ENCODE measurements around the gene DEAF1. TPM values are rescaled to one million over a fixed set of nuclear protein-coding genes. Genes with fewer than 3 reads are reported as not detected.
A peak's percentile ranks its signal among the peaks of the same experiment; 100 is the strongest.

The DEAF1 gene
- total RNA-seq, 6 experiments from 2014 or later: 11.3 to 17.9 (median 14.0) TPM

- Histone ChIP-seq H3K36me3 (peaks cover 0 to 3% (median 0%) of the 10 kb centered on the region in 4 donors), H3K9me3 (no peaks in the 10 kb centered on the region), H3K4me1 (peaks cover 0 to 28% (median 0%) of the 10 kb centered on the region in 4 donors), H3K4me3 (no peak overlapping the region), H3K27ac (peak overlapping the region in 1 of 3 donors; percentile 29), H3K27me3 (no peaks in the 10 kb centered on the region)
- 79% methylated on average over 8 of the region's 15 CpGs for WGBS (ENCODE audit: insufficient coverage, low coverage, low lambda C conversion rate, missing lambda C conversion rate)
- intact Hi-C loops (cut with DNase I): loop anchor here (10.0 kb wide), 1 partner anchor 60 kb away; no protein-coding TSS in a partner anchor
- DNase-seq: no peak
- TF ChIP-seq CTCF (IDR thresholded peaks at IDR 0.05) (no peak), POLR2A (IDR thresholded peaks at IDR 0.05) (no peak)
- ATAC-seq: no peak
These were observed 29.8 kb downstream of the DEAF1 start for GRCh38 chr11:665062-665703.

- peak; percentile 73 to 86 (median 81) for DNase-seq
- Histone ChIP-seq H3K27me3 (no peaks in the 10 kb centered on the region), H3K36me3 (peaks cover 0 to 3% (median 0%) of the 10 kb centered on the region in 4 donors), H3K4me1 (peaks cover 0 to 32% (median 9%) of the 10 kb centered on the region in 4 donors), H3K27ac (no peak overlapping the region), H3K9me3 (no peaks in the 10 kb centered on the region), H3K4me3 (no peak overlapping the region)
- TF ChIP-seq CTCF (IDR thresholded peaks at IDR 0.05) (peak; percentile 67 to 87 (median 84)), POLR2A (IDR thresholded peaks at IDR 0.05) (no peak)
- 50% methylated on average over 13 of the region's 15 CpGs for WGBS (ENCODE audit: insufficient coverage, low coverage, low lambda C conversion rate, missing lambda C conversion rate)
- intact Hi-C loops (cut with DNase I): loop anchor here (10.0 kb wide), 1 partner anchor 62 kb away; no protein-coding TSS in a partner anchor
- peak; percentile 77 to 83 (median 78) for ATAC-seq
These were observed 32.2 kb downstream of the DEAF1 start for GRCh38 chr11:662689-663274.

- peaks cover 0 to 45% (median 17%) of the 10 kb centered on the region in 4 donors for H3K4me1 ChIP-seq
- no peaks in the 10 kb centered on the region for H3K9me3 ChIP-seq
- intact Hi-C loops (cut with DNase I): loop anchor here (10.0 kb wide), 1 partner anchor 64 kb away; no protein-coding TSS in a partner anchor
- H3K27ac ChIP-seq: no peak overlapping the region
- H3K36me3 ChIP-seq: peaks cover 0 to 3% (median 0%) of the 10 kb centered on the region in 4 donors
- no peak for ATAC-seq
- no peak overlapping the region for H3K4me3 ChIP-seq
- no peak for DNase-seq
- WGBS (ENCODE audit: insufficient coverage, low coverage, low lambda C conversion rate, missing lambda C conversion rate): 92% methylated on average over 9 of the region's 19 CpGs
- H3K27me3 ChIP-seq: no peaks in the 10 kb centered on the region
- TF ChIP-seq POLR2A (IDR thresholded peaks at IDR 0.05) (no peak), CTCF (IDR thresholded peaks at IDR 0.05) (no peak)
These were observed 34.2 kb downstream of the DEAF1 start for GRCh38 chr11:660681-661444.

GRCh38 chr11:660281-660680, 34.7 kb downstream of the DEAF1 start:
- WGBS (ENCODE audit: insufficient coverage, low coverage, low lambda C conversion rate, missing lambda C conversion rate): 73% methylated on average over 2 of the region's 19 CpGs
- ATAC-seq: no peak
- no peak for TF ChIP-seq CTCF (IDR thresholded peaks at IDR 0.05)
- Histone ChIP-seq H3K9me3 (no peaks in the 10 kb centered on the region), H3K36me3 (no peaks in the 10 kb centered on the region), H3K4me3 (no peak overlapping the region), H3K4me1 (peaks cover 0 to 51% (median 20%) of the 10 kb centered on the region in 4 donors), H3K27ac (no peak overlapping the region), H3K27me3 (no peaks in the 10 kb centered on the region)
- DNase-seq: no peak
- intact Hi-C loops (cut with DNase I): loop anchor here (10.0 kb wide), 1 partner anchor 65 kb away; no protein-coding TSS in a partner anchor

All from right lobe of liver (tissue), 6 donors.